ENCODE data around the gene FMN1.
"Not testable (repeated sequence)": the region's sequence is repeated elsewhere in the genome, so short reads cannot be mapped to it uniquely, and the experiment has no call there.

DNA sequence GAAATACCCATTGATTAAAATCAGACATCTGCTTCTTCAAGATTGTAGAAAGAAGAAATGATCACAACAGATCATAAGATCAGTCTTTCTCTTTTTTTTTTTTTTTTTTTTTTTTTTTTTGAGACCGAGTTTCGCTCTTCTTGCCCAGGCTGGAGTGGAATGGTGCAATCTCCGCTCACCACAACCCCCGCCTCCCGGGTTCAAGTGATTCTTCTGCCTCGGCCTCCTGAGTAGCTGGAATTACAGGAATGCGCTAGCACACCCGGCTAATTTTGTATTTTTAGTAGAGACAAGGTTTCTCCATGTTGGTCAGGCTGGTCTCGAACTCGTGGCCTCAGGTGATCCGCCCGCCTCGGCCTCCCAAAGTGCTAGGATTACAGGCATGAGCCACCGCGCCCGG is 124.6 kb downstream of the FMN1 start:
- TF ChIP-seq CHD4 (IDR thresholded peaks at IDR 0.05; ENCODE audit: borderline replicate concordance); SMC3 (IDR thresholded peaks at IDR 0.05): not testable (repeated sequence)

All from A549 (cell line).